ENCODE measurements around the gene NIT2.
"Not testable (repeated sequence)": the region's sequence is repeated elsewhere in the genome, so short reads cannot be mapped to it uniquely, and the experiment has no call there.

Gene NIT2

GRCh38 chr3:100340527-100340926, 6.0 kb downstream of the NIT2 start:
- no peak overlapping the region for H3K4me3 ChIP-seq (ENCODE audit: low read length in 2 of 2)
- no peak overlapping the region for H3K23ac ChIP-seq (ENCODE audit: low read depth, low read length, poor library complexity)
- peaks cover 0 to 12% of the 10 kb centered on the region in 2 donors for H3K9me3 ChIP-seq (replicated peaks in 1 of 2; ENCODE audit: control insufficient read depth in 2 of 2, insufficient read depth in 1 of 2, low read depth in 1 of 2, low read length in 2 of 2)
- H2BK120ac ChIP-seq (ENCODE audit: low read depth, low read length), result no peak overlapping the region
- H3K18ac ChIP-seq (ENCODE audit: low read length), result no peak overlapping the region
- H3K4me1 ChIP-seq (ENCODE audit: control insufficient read depth in 2 of 2, insufficient read depth in 1 of 2, low read depth in 1 of 2, low read length in 2 of 2), result peaks cover 0 to under 1% of the 10 kb centered on the region in 2 donors
- no peak overlapping the region for H3K9ac ChIP-seq (ENCODE audit: low read depth, low read length, poor library complexity)
- no peak overlapping the region for H3K27ac ChIP-seq (replicated peaks; ENCODE audit: low read length)
- no peak overlapping the region for H3K4ac ChIP-seq (ENCODE audit: low read length)
- no peak overlapping the region for H3K14ac ChIP-seq (ENCODE audit: low read length)
- H3K36me3 ChIP-seq (replicated peaks in 1 of 2; ENCODE audit: control insufficient read depth in 2 of 2, insufficient read depth in 2 of 2, low read length in 2 of 2), result peaks cover 2 to 58% of the 10 kb centered on the region in 2 donors
- H2BK12ac ChIP-seq (ENCODE audit: low read length), result no peak overlapping the region
- H4K8ac ChIP-seq (ENCODE audit: low read depth, low read length), result no peak overlapping the region
- no peak overlapping the region for H2AFZ ChIP-seq (ENCODE audit: low read length)
- H3K79me1 ChIP-seq (ENCODE audit: low read depth, low read length), result no peaks in the 10 kb centered on the region
- no peak for DNase-seq (ENCODE audit: low spot score)
- no peak overlapping the region for H2BK15ac ChIP-seq (ENCODE audit: low read length)
- WGBS, 2 donors (ENCODE audit: extremely low coverage in 2 of 2, insufficient read length in 2 of 2, insufficient replicate concordance in 1 of 2), result no CpG with 5 or more reads among the region's 1 CpG
- no peak overlapping the region for H3K4me2 ChIP-seq (ENCODE audit: insufficient read depth, low read length, poor library complexity, severe bottlenecking)
- no peak overlapping the region for H2AK5ac ChIP-seq (ENCODE audit: low read depth, low read length)
- H3K27me3 ChIP-seq (ENCODE audit: control insufficient read depth in 3 of 3, insufficient read depth in 3 of 3, low read depth in 1 of 3, low read length in 3 of 3), result no peaks in the 10 kb centered on the region
- no peak overlapping the region for H2BK5ac ChIP-seq (ENCODE audit: low read length)
- H4K91ac ChIP-seq (ENCODE audit: low read depth, low read length, poor library complexity), result no peak overlapping the region

GRCh38 chr3:100348727-100349126, 14.2 kb downstream of the NIT2 start:
- no CpG with 5 or more reads among the region's 5 CpGs for WGBS, 2 donors (ENCODE audit: extremely low coverage in 2 of 2, insufficient read length in 2 of 2, insufficient replicate concordance in 1 of 2)

GRCh38 chr3:100351770-100352169, 17.2 kb downstream of the NIT2 start:
- H3K27me3 ChIP-seq (ENCODE audit: control insufficient read depth in 3 of 3, insufficient read depth in 3 of 3, low read depth in 1 of 3, low read length in 3 of 3); H3K9ac ChIP-seq (ENCODE audit: low read depth, low read length, poor library complexity); H3K23ac ChIP-seq (ENCODE audit: low read depth, low read length, poor library complexity); H2BK120ac ChIP-seq (ENCODE audit: low read depth, low read length); H3K4me2 ChIP-seq (ENCODE audit: insufficient read depth, low read length, poor library complexity, severe bottlenecking); H3K4ac ChIP-seq (ENCODE audit: low read length); H4K8ac ChIP-seq (ENCODE audit: low read depth, low read length); H3K79me1 ChIP-seq (ENCODE audit: low read depth, low read length); H3K4me1 ChIP-seq (ENCODE audit: control insufficient read depth in 2 of 2, insufficient read depth in 1 of 2, low read depth in 1 of 2, low read length in 2 of 2); DNase-seq (ENCODE audit: low spot score); H2AFZ ChIP-seq (ENCODE audit: low read length); H3K4me3 ChIP-seq (ENCODE audit: low read length in 2 of 2); H2AK5ac ChIP-seq (ENCODE audit: low read depth, low read length); H3K18ac ChIP-seq (ENCODE audit: low read length); H3K27ac ChIP-seq (replicated peaks; ENCODE audit: low read length); H4K91ac ChIP-seq (ENCODE audit: low read depth, low read length, poor library complexity); H2BK12ac ChIP-seq (ENCODE audit: low read length); H3K14ac ChIP-seq (ENCODE audit: low read length); H2BK5ac ChIP-seq (ENCODE audit: low read length); H3K9me3 ChIP-seq (replicated peaks in 1 of 2; ENCODE audit: control insufficient read depth in 2 of 2, insufficient read depth in 1 of 2, low read depth in 1 of 2, low read length in 2 of 2); H2BK15ac ChIP-seq (ENCODE audit: low read length): not testable (repeated sequence)
- H3K36me3 ChIP-seq (replicated peaks in 1 of 2; ENCODE audit: control insufficient read depth in 2 of 2, insufficient read depth in 2 of 2, low read length in 2 of 2), result peaks cover 13 to 70% of the 10 kb centered on the region in 2 donors
- no CpG with 5 or more reads among the region's 2 CpGs for WGBS, 2 donors (ENCODE audit: extremely low coverage in 2 of 2, insufficient read length in 2 of 2, insufficient replicate concordance in 1 of 2)

More at GRCh38 chr3:100348727-100349126, 14.2 kb downstream of the NIT2 start:
- H3K4ac ChIP-seq (ENCODE audit: low read length), result no peak overlapping the region
- no peak overlapping the region for H3K14ac ChIP-seq (ENCODE audit: low read length)
- H3K27me3 ChIP-seq (ENCODE audit: control insufficient read depth in 3 of 3, insufficient read depth in 3 of 3, low read depth in 1 of 3, low read length in 3 of 3), result no peaks in the 10 kb centered on the region
- H4K8ac ChIP-seq (ENCODE audit: low read depth, low read length), result no peak overlapping the region
- H3K79me1 ChIP-seq (ENCODE audit: low read depth, low read length), result no peaks in the 10 kb centered on the region
- no peak overlapping the region for H3K23ac ChIP-seq (ENCODE audit: low read depth, low read length, poor library complexity)
- H2BK15ac ChIP-seq (ENCODE audit: low read length), result no peak overlapping the region
- no peak overlapping the region for H2BK12ac ChIP-seq (ENCODE audit: low read length)
- H3K36me3 ChIP-seq (replicated peaks in 1 of 2; ENCODE audit: control insufficient read depth in 2 of 2, insufficient read depth in 2 of 2, low read length in 2 of 2), result peaks cover 12 to 67% of the 10 kb centered on the region in 2 donors
- H3K9ac ChIP-seq (ENCODE audit: low read depth, low read length, poor library complexity), result no peak overlapping the region
- no peak overlapping the region for H4K91ac ChIP-seq (ENCODE audit: low read depth, low read length, poor library complexity)
- H3K18ac ChIP-seq (ENCODE audit: low read length), result no peak overlapping the region
- H3K4me3 ChIP-seq (ENCODE audit: low read length in 2 of 2), result no peak overlapping the region
- DNase-seq (ENCODE audit: low spot score), result no peak
- H2AFZ ChIP-seq (ENCODE audit: low read length), result no peak overlapping the region
- no peak overlapping the region for H2AK5ac ChIP-seq (ENCODE audit: low read depth, low read length)
- no peak overlapping the region for H3K27ac ChIP-seq (replicated peaks; ENCODE audit: low read length)
- no peak overlapping the region for H2BK120ac ChIP-seq (ENCODE audit: low read depth, low read length)
- no peaks in the 10 kb centered on the region for H3K4me1 ChIP-seq (ENCODE audit: control insufficient read depth in 2 of 2, insufficient read depth in 1 of 2, low read depth in 1 of 2, low read length in 2 of 2)
- peaks cover 2% of the 10 kb centered on the region in 2 donors for H3K9me3 ChIP-seq (replicated peaks in 1 of 2; ENCODE audit: control insufficient read depth in 2 of 2, insufficient read depth in 1 of 2, low read depth in 1 of 2, low read length in 2 of 2)
- no peak overlapping the region for H2BK5ac ChIP-seq (ENCODE audit: low read length)
- H3K4me2 ChIP-seq (ENCODE audit: insufficient read depth, low read length, poor library complexity, severe bottlenecking), result no peak overlapping the region

- Histone ChIP-seq H4K91ac (ENCODE audit: low read depth, low read length, poor library complexity) (no peak overlapping the region), H3K14ac (ENCODE audit: low read length) (no peak overlapping the region), H2BK15ac (ENCODE audit: low read length) (no peak overlapping the region), H3K4me3 (ENCODE audit: low read length in 2 of 2) (no peak overlapping the region), H3K4ac (ENCODE audit: low read length) (no peak overlapping the region), H2BK12ac (ENCODE audit: low read length) (no peak overlapping the region), H2AK5ac (ENCODE audit: low read depth, low read length) (no peak overlapping the region), H3K27ac (replicated peaks; ENCODE audit: low read length) (no peak overlapping the region), H2AFZ (ENCODE audit: low read length) (no peak overlapping the region), H3K23ac (ENCODE audit: low read depth, low read length, poor library complexity) (no peak overlapping the region), H2BK120ac (ENCODE audit: low read depth, low read length) (no peak overlapping the region), H3K27me3 (ENCODE audit: control insufficient read depth in 3 of 3, insufficient read depth in 3 of 3, low read depth in 1 of 3, low read length in 3 of 3) (no peaks in the 10 kb centered on the region), H3K79me1 (ENCODE audit: low read depth, low read length) (no peaks in the 10 kb centered on the region), H3K4me2 (ENCODE audit: insufficient read depth, low read length, poor library complexity, severe bottlenecking) (no peak overlapping the region), H3K4me1 (ENCODE audit: control insufficient read depth in 2 of 2, insufficient read depth in 1 of 2, low read depth in 1 of 2, low read length in 2 of 2) (no peaks in the 10 kb centered on the region), H2BK5ac (ENCODE audit: low read length) (no peak overlapping the region), H3K9me3 (replicated peaks in 1 of 2; ENCODE audit: control insufficient read depth in 2 of 2, insufficient read depth in 1 of 2, low read depth in 1 of 2, low read length in 2 of 2) (peaks cover 2% of the 10 kb centered on the region in 2 donors), H3K18ac (ENCODE audit: low read length) (no peak overlapping the region), H3K9ac (ENCODE audit: low read depth, low read length, poor library complexity) (no peak overlapping the region), H3K36me3 (replicated peaks in 1 of 2; ENCODE audit: control insufficient read depth in 2 of 2, insufficient read depth in 2 of 2, low read length in 2 of 2) (peaks cover 12 to 76% of the 10 kb centered on the region in 2 donors), H4K8ac (ENCODE audit: low read depth, low read length) (no peak overlapping the region)
- WGBS, 2 donors (ENCODE audit: extremely low coverage in 2 of 2, insufficient read length in 2 of 2, insufficient replicate concordance in 1 of 2), result no CpG with 5 or more reads among the region's 10 CpGs
- DNase-seq (ENCODE audit: low spot score), result no peak
Measured at GRCh38 chr3:100352296-100353231, 18.0 kb downstream of the NIT2 start.
